GM19193 (cell line): ENCODE measurements around the gene TRIM72.

ENCODE experiments used
- POLR2A ChIP-seq: IDR thresholded peaks from 4 replicates; pipeline ENCODE4 v1.6.1; 2011; ENCODE audit not compliant: insufficient read depth, insufficient read length; ENCODE audit errors: extremely low read depth

TRIM72 gene

DNA sequence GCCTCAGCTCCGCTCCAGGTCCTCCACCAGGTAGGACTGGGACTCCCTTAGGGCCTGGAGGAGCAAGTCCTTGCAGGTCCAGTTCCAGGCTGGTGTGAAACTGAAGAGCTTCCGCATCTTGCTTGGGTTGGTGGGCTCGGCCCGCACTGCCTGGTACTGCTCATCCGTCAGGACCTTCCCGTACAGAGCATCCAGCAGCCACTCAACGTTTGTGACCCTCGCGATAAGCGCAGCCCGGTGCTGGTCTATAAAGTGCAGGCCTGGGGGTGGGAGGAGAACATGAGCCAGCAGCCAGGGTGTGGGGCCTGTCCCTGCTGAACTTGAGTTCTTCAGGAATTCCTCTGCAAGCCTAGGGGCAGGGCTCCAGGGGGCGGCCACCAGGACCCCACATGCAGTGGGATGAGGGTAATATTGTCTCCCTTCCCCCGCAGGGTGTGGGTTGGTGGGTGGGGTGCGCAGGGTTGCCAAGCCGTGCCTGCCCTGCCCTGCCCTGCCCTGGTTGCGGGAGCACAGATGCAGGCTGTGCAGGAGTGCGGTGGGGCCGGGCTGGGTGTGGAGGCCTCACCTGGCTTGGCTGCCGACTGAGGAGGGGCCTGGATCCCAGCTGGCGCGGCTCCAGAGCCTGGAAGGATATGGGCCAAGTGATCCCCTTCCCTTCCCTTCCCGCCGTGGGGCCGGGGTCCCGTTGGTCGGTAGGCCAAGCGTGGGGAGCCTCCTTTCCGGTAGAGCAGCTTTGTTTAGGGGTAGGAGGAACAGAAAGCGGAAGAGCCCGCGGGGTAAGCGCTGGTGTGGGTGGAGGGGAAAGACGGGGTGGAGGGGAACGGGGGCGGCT lies 12.1 kb upstream of the TRIM72 start:
- TF ChIP-seq POLR2A = peak; percentile 37

DNA sequence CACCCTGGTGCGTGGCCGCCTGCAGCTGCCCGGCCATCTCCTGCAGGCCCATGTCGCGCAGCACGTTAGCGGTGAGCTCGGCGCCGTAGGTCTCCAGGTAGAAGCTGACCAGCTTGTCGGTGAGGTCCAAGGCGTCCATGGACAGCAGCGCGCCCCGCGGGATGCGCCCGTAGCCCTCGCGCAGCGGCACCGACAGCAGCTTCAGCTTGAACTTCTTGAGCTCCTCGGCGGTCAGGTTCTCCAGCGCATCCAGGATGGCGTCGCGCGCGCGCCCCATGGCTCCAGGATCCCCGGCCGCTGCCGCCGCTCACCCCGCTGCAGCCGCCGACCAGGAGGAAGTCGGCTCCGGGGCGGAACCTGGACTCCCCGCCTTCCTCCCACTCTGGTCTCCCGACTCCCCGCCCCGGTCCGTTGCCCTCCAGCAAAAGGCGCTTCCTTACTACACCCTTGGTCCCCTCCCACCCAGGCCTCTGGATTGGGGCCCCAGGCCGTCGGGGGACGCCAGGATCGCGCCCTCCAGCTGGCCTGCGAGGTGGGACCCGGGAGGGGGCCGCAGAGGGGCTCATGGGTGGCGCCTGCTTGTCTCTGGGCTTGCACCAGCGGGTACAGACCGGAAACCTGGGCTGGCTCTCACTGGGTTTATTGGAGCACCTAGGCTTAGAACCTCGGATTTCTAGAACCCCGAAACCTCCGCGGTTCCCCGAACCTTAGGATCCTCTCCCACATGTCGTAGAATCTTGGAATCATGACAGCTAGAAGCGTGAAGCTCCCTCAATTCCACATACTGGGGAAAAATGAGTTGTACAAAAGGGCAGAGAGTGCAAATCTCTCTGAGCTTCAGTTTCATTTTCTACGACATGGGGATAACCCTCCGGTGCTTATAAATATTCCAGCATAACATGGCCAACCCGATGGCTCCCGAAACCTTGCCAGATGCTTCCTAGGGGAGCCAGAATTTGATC lies 11.2 kb upstream of the TRIM72 start, which contains the start of gene PYCARD:
TSS of gene PYCARD (minus strand) at position 347 of the 962 bp plus-strand sequence. CDS start at position 277, 70 bp downstream.
- peak; percentile 32 for TF ChIP-seq POLR2A

DNA sequence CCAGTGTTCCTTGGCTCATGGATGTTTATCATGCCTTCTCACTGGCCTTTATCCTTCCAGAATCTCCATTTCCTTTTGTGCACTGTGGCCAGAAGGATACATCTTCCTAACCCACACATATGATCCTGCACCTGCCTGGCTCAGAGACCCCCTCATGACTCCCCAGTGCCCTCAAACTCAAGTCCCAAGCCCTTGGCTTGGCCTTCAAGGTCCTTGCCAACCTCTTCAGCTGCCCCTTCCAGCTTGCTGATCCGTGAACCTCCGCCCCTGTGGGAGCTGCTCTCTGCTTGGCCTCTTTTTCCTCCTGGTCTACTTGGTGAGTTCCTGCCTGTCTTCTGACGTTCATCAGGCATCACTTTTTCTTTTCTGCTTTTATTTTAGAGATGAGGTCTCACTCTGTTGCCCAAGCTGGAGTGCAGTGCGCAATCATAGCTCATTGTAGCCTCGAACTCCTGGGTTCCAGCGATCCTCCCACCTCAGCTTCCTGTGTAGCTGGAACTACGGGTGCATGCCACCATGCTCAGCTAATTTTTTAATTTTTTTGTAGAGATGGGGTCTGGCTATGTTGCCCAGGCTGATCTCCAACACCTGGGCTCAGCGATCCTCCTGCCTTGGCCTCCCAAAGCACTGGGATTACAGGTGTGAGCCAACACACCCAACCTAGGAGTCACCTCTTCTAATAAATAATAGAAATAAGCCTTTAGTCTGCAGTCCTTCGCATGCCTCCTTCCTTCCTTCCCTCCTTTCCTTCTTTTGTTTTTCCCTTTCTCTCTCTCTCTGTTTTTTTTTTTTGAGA lies 8.8 kb upstream of the TRIM72 start:
- TF ChIP-seq POLR2A = no peak

DNA sequence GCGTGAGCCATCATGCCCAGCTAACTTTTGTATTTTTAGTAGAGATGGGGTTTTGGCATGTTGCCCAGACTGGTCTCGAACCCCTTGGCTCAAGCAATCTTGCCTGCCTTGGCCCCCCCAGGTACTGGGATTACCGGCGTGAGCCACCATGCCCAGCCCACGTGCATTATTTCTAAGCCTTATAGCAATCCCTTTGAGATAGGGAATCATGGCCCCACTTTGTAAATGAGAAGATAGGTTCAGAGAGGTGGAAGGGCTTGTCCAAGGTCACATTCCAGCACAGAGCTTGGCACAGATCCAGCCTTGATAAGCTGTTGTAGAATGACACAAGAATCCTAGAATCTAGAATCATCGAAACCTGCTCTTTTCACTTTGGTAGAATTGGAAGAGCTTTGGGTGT lies 7.1 kb upstream of the TRIM72 start:
- no peak for TF ChIP-seq POLR2A

DNA sequence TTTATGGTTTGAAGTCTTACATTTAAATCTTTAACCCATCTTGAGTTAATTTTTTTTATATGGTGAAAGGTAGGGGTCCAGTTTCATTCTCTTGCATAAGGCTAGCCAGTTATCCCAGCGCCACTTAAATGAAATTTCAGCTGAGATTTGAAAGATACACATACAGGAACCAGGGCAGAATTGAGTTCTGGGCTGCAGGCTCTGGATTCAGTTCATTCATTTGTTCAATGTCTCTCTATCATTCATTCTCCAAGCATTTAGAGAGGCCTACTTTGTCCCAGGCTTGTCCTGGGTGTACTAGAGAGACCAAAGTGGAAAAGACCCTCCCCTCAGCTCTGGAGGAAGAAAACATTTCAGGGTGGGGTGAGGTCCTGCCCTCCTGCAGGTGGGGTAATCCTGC lies 577 bp upstream of the TRIM72 start:
- no peak for TF ChIP-seq POLR2A

DNA sequence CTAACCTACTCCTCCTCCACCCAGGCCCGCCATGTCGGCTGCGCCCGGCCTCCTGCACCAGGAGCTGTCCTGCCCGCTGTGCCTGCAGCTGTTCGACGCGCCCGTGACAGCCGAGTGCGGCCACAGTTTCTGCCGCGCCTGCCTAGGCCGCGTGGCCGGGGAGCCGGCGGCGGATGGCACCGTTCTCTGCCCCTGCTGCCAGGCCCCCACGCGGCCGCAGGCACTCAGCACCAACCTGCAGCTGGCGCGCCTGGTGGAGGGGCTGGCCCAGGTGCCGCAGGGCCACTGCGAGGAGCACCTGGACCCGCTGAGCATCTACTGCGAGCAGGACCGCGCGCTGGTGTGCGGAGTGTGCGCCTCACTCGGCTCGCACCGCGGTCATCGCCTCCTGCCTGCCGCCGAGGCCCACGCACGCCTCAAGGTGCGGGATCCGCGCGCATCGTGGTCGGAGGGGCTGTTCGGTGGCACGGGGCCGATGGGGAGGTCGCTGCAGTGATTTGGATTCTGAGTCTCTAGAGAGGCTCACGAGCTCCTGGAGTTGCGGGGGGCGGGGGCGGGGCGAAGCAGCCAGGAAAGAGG lies 878 bp downstream of the TRIM72 start:
- no peak for TF ChIP-seq POLR2A

DNA sequence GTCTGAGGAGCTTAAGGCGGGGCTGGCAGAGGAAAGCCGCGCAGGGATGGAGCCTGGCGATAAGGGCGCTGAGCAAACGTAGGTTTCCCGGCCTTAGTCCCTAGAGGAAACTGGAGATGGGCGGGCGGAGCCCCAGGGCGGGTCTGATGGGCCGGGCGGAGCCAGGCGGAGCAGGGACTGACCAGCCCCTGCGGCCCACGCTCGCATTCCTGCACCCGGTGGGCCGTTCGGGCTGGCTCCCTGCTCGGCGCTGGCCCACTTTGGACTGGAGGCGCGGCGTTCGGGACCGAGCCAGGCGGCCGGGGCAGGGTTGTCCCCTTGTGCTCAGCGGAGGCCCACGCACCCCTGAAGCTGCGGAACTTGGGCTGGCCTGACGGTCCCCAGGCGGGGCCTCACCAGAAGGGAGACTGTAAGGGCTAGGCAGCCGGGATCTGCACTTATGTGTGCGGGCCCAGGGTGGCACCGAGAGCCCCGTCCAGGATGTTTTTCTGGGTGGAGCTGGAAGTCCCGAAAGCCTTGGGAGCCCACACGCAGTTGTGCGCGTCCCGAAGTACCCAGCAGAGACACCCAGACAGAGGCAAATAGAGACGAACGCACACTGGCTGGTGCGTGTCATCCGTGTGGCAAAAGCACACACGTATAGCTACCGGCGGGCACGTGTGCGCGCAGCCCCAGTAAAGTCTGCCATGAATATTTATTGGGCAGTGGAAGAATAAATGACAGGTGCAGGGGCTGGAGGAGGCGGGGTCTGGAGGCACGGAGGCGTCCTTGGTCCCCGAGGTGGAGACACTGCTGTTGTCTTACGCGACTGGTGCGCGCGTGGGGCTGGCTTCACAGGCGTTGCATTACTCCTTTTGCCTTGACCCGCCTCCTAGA lies 1.6 kb downstream of the TRIM72 start:
- no peak for TF ChIP-seq POLR2A

DNA sequence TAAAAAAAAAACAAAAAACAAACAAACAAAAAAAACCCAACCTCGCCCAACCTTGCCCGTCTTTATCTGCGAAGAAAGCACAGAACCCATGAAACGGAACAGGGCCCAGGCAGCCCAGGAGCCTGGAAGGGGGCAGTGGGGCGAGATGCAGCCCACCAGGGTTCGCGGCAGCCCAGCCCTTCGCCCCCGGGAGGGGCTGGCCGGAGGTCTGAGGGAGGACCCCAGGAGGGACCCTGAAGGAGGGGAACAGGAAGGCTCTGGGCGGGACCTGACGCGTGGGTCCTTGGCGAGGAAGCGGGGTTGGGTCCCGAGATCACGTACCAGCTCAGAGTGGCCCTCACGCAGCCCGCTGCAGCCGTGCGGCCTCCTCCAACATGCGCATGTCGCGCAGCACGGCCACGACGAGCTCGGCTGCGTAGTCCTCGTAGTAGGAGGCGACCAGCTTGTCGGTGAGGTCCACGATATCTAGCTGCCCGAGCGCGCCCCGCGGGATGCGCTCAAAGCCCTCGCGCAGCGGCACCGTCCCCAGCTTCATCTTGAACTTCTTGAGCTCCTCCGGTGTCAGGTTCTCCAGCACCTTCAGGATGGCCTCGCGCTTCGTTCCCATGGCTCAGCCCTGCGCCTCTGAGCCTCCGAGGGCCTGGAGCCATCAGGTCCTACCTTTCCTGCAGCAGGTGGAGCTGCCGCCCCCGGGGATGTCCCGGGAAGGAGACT lies 2.7 kb downstream of the TRIM72 start, which contains the start of gene PYDC1:
TSS of gene PYDC1 (minus strand) at position 714 of the 714 bp plus-strand sequence. CDS start at position 607, 107 bp downstream.
- no peak for TF ChIP-seq POLR2A

DNA sequence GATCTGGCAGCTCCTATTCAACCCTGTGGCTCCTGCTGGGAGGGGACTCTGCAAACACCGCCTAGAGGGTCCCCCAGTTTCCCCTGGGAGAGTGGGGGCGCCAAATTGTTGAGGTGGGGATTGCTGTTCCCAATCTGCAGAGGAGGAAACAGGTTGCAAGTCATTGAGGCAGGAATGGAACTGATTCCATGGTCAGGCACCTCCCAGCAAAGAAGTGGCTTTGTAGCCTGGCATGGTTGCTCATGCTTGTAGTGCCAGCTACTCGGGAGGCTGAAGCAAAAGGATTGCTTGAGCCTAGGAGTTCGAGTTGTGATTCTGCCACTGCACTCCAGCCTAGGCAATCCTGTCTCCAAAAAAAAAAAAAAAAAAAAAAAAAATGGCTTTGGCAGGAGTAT lies 3.2 kb downstream of the TRIM72 start:
- no peak for TF ChIP-seq POLR2A

DNA sequence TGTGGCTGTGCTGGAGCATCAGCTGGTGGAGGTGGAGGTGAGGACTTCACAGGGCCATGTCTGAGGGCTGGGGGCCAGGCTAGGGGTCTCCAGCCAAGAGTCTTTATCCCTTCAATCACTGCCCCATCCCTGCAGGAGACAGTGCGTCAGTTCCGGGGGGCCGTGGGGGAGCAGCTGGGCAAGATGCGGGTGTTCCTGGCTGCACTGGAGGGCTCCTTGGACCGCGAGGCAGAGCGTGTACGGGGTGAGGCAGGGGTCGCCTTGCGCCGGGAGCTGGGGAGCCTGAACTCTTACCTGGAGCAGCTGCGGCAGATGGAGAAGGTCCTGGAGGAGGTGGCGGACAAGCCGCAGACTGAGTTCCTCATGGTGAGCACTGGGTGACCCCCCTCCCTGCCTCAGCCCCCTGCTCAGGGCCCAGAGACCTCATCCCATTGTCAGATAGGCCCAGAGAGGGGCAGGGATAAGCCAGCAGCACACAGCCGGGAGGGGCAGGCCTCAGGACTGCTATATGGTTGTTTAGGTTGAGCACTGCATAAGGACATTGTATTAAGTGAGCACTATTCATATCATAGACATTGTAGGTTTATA lies 5.3 kb downstream of the TRIM72 start:
- no peak for TF ChIP-seq POLR2A

DNA sequence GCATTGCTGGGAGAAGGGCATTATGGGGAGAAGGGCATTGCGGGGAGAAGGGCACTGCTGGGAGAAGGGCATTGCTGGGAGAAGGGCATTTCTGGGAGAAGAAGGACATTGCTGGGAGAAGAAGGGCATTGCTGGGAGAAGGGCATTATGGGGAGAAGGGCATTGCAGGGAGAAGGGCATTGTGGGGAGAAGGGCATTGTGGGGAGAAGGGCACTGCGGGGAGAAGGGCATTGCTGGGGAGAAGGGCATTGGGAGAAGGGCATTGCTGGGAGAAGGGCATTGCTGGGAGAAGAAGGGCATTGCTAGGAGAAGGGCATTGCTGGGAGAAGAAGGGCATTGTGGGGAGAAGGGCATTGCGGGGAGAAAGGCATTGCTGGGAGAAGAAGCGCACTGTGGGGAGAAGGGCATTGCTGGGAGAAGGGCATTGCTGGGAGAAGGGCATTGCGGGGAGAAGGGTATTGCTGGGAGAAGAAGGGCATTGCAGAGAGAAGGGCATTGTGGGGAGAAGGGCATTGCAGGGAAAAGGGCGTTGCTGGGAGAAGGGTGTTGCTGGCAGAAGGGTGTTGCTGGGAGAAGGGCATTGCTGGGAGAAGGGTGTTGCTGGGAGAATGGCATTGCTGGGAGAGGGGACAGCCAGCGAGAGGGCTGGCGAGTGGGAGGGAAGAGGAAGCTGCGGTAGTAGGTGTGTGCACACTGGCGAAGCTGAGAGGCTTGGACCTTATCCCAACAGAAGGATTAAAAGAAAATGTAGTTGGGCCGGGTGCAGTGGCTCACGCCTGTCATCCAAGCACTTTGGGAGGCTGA lies 7.6 kb downstream of the TRIM72 start:
- no peak for TF ChIP-seq POLR2A

DNA sequence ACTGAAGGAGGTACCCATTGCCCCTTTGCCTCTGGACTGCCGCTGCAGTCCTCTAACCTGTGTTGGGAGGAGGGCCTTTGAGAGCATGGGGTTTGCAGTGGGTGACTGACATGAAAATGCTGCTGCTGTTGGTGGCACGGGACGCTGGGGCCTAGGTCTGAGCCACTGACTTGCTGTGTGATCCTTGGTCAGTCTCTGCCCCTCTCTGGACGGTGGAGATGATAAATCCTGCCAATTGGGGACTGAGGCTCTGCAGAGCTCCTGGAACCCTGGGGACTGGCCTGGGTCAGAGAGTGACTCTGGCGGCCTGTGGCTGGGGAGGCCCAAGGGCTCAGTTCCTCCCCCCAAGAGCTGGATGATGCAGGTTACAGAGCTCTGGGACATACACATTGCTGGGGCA lies 9.1 kb downstream of the TRIM72 start:
- no peak for TF ChIP-seq POLR2A
